Choroid plexus epithelial cell (primary cell): ENCODE data around the gene TRPV6.

Experiments
- DNase-seq: peaks from one replicate; pipeline ENCODE4 v3.0.0-alpha.2; 2010; ENCODE audit warnings: low read depth
- H3K4me3 ChIP-seq: 2 replicates; pipeline ENCODE4 v1.5.1; 2011; ENCODE audit warnings: low read depth, mild to moderate bottlenecking, control low read depth, low read length, moderate library complexity
- TF ChIP-seq, protein P1 (sequence below): conservative IDR thresholded peaks from 2 replicates; pipeline ENCODE4 v1.5.1; 2011; ENCODE audit warnings: low read depth, mild to moderate bottlenecking, control low read depth, inconsistent platforms, low read length, moderate library complexity

TRPV6 gene

DNA sequence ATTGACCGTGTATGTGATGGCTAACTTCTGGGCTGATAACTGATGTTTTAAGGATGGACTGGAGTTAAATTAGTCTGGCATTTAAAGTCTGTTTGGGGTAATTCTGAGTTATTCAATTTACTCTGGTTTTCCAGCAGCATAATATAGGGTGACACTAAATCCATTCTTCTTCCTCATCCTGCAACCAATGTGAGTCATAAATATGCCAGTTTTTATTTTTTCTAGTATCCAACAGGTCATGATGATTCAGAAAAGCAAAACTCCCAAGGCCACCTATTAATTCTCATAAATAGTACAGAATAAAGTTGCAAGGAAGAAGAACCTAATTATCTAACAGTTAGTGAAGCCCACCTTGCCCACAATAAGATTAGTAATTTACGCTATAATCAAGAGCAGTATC is 38.2 kb downstream of the TRPV6 start:
- TF ChIP-seq, protein P1, sequence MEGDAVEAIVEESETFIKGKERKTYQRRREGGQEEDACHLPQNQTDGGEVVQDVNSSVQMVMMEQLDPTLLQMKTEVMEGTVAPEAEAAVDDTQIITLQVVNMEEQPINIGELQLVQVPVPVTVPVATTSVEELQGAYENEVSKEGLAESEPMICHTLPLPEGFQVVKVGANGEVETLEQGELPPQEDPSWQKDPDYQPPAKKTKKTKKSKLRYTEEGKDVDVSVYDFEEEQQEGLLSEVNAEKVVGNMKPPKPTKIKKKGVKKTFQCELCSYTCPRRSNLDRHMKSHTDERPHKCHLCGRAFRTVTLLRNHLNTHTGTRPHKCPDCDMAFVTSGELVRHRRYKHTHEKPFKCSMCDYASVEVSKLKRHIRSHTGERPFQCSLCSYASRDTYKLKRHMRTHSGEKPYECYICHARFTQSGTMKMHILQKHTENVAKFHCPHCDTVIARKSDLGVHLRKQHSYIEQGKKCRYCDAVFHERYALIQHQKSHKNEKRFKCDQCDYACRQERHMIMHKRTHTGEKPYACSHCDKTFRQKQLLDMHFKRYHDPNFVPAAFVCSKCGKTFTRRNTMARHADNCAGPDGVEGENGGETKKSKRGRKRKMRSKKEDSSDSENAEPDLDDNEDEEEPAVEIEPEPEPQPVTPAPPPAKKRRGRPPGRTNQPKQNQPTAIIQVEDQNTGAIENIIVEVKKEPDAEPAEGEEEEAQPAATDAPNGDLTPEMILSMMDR: no peak
- H3K4me3 ChIP-seq: no peak overlapping the region
- DNase-seq: no peak

DNA sequence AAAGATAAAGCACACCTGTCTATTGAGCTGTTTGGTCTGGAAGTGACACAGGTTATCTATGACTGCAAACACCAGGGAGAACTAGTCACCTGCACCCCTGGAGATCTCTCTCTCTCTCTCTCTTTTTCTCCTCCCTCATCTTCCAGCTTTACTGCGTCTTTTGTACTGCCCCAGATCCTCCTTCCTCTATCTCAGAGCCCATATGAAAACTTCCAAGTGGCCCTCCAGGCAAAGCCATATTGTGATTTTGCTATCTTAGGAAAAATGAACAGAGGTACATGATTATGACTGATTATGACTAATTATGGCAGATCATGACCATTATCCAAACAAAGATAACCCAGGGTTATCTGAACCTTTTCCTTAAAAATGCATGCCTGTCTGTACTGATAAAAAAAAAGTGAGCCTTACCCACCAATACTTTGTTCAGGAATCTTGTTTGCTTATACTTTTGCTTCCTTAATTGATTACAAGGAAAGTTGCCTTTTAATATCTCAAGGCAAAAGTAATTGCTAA is 43.2 kb downstream of the TRPV6 start:
- DNase-seq: no peak
- TF ChIP-seq, protein P1: no peak
- H3K4me3 ChIP-seq: no peak overlapping the region

DNA sequence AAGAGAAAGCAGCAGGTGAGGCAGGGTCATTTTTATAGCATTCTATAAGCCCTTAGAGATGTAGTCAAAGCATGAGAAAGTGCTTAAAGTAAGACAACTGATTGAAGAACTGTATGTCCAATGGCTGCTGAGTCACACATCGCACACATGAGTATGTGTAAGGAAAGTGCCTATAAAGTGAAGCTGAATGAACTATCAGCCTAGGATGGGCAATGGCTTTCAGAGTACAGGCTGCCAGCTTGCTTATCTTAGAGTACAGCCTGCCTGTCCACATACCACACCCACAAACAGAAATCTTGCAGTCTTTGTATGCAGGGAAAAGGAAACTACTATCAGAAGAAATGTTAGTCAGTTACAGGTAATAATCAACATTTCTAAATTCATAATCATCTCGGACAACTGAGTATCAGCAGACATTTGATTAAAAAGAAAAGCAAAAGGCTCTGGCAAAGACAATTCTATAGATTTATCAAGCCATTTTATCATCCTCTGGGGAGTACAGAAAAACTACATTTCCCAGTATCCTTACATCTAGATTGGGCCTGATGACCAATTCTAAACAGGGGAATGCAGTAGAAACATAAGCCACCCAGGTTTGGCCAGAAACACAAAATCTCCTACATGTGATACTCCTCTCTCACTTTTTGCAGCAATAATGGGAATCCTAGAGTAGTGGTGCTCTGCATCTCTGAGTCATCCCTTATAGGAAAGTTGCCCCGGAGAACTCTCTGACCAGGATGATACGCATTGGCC is 46.9 kb downstream of the TRPV6 start:
- H3K4me3 ChIP-seq: no peak overlapping the region
- TF ChIP-seq, protein P1: no peak
- peak; percentile 28 for DNase-seq

DNA sequence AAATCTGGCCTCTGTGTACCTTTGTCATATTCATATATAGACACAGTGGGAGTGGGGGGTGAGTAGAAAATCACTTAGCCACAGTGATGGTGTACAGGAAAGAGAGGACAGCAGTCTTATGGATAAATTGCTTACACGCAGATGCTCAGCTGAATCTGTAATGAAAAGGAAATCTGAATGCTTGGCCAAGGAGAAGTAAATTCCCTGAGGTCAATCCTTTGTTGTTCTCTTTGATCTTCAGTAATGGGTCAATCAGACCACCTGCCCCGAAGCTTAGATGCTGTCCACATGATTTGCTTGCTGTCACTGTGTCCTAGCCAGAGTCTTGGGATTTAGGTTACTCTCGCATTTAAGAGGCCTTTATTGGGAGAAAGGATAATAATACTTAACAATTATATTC is 49.1 kb downstream of the TRPV6 start:
- TF ChIP-seq, protein P1: no peak
- DNase-seq: no peak
- no peak overlapping the region for H3K4me3 ChIP-seq

DNA sequence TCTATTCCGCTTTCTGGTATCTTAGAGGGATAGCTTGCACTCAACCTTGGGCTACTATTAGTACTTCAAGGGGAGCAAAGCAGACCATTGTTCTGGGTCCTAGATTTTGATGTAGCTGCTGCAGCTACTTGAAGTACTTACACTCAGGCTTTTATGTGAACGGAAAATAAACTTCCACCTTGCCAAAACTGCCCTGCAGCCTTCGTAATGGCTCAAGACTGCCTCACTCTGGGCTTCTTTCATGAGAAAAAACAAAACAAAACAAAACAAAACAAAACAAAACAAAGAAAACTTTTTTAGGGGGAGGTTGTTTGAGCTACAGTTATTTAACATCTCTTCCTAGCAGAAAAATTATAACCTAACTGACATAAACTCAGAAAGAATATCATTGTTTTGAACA is 50.1 kb downstream of the TRPV6 start:
- DNase-seq: no peak
- H3K4me3 ChIP-seq: no peak overlapping the region
- TF ChIP-seq, protein P1: no peak

DNA sequence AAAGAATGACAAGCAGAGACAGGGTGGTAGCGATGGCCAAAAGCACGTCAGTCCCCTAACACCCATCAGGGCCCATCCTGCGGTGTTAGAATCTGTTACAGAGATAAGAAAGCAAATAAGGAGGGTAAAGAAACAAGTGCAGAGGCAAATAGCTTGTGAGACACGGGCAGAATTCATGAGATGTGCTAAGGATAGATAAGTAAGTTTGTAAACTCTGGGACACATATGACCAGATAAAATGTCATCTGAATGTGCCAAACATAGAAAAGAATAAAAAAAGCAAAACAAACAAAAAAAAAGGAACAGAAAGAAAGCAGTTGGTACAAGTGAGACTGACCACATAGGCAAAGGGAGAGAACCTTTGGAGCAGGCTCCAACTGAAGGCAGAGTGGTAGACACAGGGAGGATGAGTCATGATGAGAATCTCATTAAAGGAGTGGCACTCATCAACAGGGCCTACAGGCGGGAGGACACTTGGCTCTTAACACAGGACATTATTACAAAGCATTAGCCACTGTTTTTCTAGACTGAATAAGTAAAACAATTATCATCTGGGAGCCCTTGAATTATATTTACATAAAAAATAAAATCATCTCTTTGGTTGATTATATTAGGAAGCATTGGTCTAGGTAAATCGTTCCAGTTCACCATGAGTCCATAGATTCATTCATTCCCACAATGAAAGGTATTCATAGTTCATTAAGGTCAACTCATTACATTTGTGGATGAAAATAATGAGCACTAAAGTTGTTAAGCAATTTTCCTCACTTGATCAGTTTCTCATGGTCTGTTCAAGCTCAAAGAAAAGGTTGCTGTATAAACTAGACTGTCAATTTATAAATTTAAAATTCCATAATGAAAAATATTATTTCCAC is 52.1 kb downstream of the TRPV6 start:
- no peak for DNase-seq
- TF ChIP-seq, protein P1: no peak
- no peak overlapping the region for H3K4me3 ChIP-seq
